GM21515 (cell line): ENCODE results near the gene RAP2B.
"Not testable (repeated sequence)": the region's sequence is repeated elsewhere in the genome, so short reads cannot be mapped to it uniquely, and the experiment has no call there.

ENCODE experiments used
- ATAC-seq: cut with Tn5 transposase; IDR thresholded peaks from one replicate; pipeline ENCODE4 v1.9.1; 2021; ENCODE audit not compliant: unreplicated experiment

The RAP2B gene

DNA sequence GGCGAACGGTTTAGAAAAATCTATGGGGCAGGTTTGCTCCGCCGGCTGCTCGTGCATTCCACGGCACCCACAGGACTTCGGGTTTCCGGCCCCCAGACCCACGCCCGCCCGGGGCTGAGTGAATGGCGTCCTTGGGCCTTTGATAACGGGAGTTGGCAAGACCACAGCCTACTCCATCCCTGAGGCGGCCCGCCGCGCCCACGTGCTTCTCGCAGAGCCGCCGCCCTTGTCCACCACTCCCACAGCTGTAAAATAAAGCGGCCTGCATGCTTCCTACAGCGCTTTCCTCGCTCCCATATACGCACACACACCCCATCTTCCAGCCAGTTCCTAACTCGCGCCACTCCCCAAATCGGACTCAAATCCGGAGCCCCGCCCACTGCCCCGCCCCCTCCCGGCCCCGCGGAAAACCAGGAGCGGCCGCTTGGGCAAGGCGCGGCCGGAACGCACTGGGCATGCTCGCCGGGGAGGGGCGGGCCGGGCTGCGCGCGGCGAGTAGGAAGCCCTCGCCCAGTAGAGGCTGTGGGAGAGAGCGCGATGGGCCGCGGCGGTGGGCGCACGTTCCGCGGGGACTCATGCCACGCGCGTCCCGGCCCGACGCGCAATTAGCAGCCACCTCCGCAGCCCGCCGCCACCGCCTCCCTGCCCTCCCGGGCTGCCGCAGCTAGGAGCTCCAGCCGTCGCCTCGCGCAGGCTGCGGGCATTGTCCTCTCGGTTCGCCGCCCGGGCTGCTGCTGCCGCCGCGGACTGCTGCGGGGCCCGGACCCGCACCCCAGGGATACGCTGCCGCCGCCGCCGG lies at the start of gene RAP2B:
TSS of gene RAP2B (plus strand) at position 513 of the 799 bp plus-strand sequence. CDS start 468 bp downstream, outside the sequence.
- peak; percentile 48 for ATAC-seq

DNA sequence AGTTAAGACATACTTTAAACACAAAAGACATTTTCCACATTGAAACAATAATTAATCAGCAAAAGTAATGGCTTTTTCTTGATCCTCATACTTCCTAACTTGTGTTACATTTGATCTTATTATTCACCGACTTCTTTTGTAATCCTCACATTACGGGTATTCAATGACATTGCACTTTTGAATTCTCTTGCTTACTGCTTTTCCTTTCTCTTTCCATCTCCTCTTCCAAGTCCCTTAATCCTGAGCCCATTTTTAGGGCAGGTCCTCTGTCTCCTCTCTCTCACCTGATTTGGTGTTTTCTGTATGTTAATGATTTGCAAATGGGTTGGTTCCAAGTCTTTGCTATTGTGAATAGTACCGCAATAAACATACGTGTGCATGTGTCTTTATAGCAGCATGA lies 48.5 kb upstream of the RAP2B start:
- ATAC-seq: no peak

DNA sequence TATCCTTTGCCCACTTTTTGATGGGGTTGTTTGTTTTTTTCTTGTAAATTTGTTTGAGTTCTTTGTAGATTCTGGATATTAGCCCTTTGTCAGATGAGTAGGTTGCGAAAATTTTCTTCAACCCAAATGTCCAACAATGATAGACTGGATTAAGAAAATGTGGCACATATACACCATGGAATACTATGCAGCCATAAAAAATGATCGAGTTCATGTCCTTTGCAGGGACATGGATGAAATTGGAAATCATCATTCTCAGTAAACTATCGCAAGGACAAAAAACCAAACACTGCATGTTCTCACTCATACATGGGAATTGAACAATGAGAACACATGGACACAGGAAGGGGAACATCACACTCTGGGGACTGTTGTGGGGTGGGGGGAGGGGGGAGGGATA lies 47.8 kb upstream of the RAP2B start:
- ATAC-seq: not testable (repeated sequence)

DNA sequence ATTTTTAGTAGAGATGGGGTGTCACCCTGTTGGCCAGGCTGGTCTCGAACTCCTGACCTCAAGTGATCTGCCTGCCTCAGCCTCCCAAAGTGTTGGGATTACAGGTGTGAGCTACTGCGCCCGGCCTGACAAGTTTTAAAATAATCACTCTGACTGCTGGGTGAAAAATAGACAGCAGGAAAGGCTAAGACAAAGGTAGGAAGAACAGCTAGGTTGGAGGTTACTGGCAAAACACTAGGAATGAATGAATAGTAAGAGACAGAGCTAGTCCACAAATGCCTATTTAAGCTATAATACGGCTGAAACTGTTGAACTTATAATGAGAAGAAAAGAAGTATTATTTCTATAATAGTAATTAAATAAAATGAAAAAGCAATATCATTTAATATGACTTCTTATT lies 46.7 kb upstream of the RAP2B start:
- no peak for ATAC-seq

DNA sequence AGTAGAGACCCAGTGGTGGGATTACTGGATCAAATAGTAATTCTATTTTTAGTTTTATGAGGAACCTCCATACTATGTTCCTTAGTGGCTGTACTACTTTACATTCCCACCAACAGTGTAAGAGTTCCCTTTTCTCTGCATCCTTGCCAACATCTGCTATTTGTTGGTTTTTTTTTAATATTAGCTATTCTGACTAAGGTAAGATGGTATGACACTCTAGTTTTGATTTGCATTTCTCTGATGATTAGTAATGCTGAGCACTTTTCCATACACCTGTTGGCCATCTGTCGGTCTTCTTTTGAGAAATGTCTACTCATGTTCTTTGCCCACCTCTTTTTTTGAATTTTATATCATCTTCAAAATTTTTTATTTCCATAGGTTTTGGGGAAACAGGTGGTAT lies 34.2 kb upstream of the RAP2B start:
- ATAC-seq: no peak

DNA sequence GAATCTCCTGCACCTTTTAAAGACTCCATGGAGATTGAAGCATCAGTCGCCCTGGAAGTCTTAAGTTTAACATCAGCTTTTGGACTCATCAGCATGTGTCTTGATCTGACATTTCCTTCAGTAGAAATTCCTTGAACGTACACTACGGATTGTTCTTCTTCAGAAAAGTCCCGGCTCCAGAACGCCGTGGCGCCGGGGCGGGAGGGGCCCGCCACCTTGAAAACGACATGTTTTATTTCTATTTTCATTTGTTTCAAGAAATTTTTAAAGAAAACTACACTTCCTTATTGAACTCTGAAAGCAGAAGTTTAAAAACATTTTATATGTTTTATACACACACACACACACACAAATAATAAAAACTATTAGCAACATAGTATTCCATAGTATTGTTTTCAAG lies 32.6 kb upstream of the RAP2B start:
- no peak for ATAC-seq

DNA sequence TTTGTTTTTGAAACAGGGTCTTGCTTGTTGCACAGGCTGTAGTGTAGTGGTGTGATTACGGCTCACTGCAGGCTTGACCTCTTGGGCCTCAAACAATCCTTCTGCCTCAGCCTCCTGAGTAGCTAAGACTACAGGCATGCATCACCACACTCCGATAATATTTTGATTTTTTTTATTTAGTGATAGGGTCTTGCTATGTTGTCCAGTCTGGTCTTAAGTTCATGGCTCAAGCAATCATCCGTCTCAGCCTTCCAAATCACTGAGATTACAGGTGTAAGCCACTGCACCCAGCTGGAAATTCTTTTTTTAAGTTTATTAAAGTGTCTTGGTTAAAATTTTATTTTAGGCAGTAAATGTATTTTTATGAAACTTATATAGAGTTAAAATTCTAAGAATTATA lies 32.2 kb upstream of the RAP2B start:
- no peak for ATAC-seq

DNA sequence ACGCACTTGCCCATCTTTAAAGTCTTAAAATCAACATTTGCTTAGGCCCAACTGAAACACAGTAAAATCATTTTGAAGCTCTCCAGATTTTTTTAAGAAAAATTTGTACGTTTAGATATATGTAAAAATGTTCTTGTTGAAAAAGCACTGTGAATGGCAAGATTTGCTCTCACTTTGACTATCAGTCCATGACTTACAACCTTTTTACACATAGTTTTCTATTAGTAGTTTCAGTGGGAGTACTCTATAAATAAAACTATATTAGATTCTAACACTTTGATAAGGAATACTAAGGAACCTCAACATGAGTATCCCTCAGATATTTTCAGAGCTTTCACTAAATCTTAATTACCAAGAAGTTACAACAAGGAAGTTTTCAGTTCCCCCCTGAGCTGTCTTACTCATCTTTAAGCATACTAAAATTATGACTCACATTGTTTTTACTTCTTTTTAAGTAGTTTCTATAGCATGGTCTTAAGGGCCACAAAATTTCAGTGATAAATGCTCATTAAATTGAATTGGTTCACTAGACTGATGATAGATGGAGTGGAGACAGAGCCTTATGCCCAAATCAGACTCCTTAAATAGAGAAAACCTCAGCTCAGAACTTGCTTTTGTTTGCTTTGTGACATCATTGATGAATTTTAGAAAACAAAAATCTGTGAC lies 31.6 kb upstream of the RAP2B start:
- ATAC-seq: peak; percentile 96

DNA sequence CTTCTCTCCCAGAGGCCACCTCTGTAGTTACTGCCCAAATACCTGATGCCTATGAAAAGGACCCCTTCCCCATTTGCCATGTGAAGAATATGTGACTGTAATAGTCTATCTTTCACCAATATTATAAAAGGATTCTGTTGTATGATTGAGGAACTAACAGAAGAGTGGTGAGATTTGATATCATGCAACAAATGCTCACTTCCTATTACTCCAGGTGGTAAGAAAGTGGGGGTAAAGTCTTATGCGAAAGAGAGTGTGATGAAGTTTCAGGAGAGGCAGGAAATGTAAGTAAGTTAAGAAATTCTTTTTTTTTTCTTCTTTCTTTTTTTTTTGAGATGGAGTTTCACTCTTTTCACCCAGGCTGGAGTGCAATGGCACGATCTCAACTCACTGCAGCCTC lies 24.4 kb upstream of the RAP2B start:
- ATAC-seq: no peak

DNA sequence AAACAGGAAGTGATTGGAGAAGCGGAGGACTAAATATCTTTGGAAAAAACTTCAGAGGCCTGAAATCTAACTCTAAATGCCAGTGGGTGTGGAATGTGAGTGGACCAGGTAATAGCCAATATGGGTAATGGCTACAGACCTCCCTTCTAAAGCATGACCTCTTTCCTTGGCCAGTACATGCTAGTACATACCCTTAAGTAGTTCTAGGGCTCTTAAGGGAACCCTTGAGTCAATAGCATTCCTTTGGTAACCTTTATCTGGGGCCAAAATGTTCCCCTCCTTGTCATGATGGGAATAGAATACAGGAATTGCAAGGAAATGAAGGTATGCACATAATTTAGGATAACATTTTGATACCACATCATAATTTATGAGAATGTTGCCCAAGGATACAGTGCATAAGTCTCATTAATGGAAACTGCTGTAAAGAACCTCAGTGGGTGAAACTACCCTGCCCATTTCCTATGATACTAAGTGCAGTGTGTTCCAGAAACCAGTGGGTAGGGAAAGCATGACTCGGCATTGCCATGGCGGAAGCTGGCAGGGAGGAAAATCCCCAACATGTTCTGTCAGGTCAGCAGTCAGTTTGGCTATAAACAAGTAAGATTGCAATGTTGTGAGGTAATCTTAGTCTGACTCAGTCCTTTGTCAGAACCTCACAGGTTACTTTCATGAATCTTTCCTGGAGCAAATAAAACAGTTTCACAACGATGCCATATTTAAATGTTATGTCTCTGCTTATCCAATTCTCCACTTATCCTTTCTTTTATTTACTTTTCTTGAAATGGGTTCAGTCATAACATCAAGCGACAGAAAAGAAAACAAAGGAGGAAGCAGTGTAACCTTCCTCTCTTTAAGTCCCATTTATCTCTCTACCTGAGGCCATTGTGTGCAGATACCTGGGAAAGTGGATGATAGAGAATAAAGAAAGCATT lies 23.5 kb upstream of the RAP2B start:
- ATAC-seq: peak; percentile 51

DNA sequence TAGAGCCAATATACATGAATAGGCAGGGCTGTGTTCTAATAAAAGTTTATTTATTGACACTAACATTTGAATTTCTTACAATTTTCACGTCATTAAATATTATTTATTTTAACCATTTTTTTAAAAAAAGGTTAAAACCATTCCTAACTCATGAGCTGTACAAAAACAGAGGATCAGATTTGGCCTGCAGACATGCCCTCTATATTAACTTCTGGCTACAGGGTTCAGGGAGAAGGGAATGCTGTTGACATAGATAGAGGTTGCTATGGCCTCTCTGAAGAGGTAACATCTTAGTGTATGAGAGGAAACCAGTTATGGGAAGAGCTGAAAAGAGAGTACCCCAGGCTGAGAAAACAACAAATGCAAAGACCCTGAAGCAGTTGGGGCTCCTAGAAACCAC lies 19.1 kb upstream of the RAP2B start:
- no peak for ATAC-seq

DNA sequence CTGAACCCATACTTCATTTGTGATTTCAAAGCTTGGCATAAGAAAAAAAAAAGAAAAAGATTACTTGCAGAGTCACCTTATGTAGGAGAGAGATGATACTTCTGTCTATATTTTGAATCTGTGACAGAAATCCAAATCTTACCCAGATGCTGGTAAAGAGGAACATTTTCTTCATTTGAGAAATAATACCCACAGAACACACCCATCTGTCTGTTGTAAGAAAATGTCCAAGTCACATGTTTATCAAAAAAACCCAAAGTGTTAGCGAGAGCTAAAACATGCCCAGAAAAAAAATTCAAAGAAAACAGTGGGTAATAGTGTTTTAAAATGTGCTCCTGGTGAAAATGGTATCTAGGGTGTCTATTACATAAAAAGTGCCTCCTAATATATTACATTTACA lies 18.0 kb upstream of the RAP2B start:
- no peak for ATAC-seq

DNA sequence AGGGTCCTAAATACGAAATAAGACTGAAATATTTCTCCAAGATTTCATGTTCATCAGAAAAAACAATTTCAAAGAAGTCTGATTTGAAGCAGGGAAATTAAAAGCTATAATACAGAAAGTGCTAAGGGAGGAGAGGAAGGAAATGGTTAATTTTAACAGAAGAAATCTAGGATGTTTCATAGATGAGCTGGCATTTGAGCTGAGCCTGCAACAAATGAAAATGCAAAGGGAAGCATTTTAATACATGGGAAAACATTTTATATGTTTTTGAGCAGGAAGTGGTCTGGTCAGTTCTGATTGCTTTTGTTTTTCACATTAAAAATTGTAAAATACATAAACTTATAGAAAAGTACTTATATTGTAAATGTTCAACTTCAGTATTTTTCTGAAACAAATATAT lies 17.2 kb upstream of the RAP2B start:
- ATAC-seq: no peak

DNA sequence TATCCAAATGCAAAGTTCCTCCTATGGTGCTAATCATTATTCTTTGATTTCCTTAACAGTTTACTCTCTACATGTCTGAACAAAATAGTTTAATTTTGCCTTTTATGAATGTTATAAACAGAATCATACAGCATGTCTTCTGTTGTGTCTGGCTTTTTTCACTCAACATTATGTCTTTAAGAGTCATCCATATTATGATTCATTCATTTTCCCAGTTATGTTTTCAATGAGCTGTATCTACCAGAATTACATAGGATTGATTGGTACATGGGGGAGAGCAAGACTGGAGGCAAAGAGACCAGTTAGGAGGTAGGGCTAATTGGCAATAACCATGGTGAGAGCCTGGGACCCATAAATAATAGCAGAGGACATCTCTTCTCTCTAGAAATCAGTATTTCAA lies 16.6 kb upstream of the RAP2B start:
- ATAC-seq: no peak

DNA sequence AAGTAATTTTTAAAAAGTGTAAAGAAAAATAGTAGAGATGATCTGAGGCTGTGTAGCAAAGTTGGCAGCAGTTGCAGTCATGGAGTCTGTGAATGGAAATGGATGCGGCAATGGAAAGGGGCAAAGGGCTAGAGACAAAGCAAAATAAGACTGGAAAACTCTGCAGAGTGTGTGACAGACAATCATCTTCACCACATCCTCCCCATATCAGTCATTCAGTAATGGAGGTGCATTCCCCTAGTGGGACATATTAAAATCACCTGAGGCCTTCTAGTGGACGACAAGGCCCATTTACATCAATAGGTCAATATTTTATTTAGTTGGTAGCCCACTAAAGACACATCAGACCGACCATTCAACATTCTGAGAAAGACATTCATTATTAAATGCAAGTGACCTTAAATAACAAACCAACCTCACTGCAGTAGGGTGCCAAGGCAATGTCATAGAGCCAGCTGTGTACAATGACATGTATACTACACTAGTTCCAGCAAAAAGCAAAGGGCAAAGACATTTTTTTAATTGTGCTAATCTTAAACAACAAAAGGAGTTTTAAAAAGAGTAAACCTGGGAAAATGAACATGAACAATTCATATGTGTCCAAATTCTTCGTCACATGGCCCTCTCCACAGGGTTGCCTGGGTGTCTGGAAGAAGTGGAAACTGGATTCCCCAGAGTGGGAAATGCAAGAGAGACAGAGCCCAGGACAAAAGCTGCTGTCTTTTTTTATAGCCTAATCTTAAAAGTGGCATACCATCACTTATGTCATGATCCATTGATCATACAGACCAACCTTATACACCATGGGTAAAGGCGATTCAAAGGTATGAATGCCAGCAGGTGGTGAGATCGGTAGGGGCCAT lies 15.6 kb upstream of the RAP2B start:
- no peak for ATAC-seq

DNA sequence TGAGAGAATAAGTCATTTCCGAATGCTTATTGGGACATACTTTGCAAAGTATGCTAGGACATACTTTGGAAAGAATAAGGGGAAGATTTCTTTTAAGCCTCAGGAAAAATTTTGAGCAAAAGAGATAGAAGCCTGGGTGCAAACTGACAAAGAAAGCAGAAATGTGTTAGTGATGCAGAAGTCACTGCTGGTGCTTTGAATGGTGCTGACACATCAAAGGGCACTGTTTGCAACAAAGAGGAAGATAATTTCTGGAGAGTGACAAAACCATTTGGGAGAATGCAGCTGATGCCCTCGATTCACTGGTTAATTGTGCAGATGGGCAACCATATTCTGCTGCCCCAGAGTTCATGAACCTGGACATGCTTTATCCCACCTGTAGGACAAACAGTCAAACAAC lies 11.0 kb upstream of the RAP2B start:
- ATAC-seq: no peak

DNA sequence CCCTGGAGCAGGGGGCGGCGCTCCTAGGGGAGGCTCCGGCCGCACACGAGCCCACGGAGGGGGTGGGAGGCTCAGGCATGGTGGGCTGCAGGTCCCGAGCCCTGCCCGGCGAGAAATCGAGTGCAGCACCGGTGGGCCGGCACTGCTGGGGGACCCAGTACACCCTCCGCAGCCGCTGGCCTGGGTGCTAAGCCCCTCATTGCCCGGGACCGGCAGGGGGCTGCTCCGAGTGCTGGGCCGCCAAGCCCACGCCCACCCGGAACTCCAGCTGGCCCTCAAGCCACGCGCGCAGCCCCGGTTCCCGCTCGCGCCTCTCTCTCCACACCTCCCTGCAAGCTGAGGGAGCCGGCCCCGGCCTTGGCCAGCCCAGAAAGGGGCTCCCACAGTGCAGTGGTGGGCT lies 6.2 kb upstream of the RAP2B start:
- ATAC-seq: not testable (repeated sequence)

DNA sequence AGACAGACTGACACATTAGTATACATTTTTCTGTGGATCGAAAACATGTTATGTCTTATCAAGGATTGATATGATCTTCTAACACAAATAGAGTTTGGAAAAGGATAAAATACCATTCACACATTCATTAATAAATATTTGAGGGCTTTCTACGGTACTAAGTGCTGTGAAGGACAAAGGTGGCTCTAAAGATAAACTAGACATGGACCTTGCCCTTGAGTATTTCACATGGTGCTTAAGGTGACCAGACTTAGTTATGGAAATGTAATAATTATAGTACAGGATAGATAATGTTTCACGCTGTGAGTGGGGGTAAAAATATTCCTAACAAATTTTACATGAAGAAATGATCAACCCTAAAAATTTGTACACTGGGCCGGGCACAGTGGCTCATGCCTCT lies 3.8 kb upstream of the RAP2B start:
- no peak for ATAC-seq

DNA sequence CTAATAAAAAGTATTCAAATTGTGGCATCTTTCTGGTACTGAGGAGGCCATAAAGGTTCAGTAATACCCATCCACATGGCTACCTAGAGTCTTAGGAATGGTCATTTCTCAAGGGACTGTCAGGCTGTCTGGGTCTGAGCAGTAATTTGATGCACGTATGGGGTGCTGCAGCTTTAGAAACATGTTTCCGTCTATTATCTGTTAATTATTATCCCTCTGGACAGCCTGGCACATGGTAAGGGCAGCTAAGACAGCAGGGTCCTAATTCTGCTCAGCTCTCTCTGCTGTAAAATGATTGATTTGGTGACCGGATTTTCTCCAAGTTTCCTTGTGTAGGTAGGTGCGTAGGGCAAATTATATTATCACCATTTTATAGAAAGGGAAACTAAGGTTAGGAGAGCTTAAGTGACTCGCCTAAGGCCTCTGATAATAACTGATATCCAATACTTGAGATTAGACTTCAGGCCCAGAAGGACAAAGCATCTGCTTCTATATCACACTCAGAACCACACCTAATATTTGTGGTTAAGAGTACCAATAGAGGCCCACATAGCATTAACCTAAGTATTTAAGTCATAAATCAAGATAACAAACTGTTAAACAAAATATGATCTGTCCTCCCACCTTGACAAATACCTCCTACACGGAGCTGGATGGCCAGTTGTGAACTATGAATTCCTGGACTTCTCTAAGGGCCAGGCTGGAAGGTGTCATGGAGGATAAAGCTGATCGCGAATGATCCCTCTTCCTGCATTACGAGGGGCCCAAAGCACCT lies 2.9 kb upstream of the RAP2B start:
- ATAC-seq: no peak
